TTC549 (cell line): ENCODE results near the gene TENM4.

Experiments used
- FAIRE-seq: peaks from 2 replicates; lab custom pipeline; 2012; peaks lifted over from hg19 to GRCh38; lab: Jason Lieb, UNC

TENM4 gene

DNA sequence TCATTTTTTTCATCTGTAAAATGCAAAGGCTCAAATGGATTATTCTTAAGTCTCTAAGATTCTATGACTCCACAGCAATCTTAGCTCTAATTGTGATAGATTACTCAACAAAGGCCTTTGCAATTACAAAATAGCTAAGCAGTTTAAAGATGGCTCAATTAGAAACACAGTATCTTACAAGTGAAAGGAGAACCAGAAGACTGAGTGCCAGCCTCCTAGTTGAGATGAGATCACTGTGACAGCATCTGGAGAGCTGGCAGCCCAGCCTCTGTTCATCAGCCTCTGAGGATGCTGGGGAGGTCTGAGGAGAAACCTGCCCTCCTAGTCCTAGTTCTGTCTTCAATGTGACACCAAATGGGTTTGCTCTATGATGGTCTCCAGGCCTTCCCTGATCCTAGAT, 707.8 kb downstream of the TENM4 start:
- FAIRE-seq, result no peak

DNA sequence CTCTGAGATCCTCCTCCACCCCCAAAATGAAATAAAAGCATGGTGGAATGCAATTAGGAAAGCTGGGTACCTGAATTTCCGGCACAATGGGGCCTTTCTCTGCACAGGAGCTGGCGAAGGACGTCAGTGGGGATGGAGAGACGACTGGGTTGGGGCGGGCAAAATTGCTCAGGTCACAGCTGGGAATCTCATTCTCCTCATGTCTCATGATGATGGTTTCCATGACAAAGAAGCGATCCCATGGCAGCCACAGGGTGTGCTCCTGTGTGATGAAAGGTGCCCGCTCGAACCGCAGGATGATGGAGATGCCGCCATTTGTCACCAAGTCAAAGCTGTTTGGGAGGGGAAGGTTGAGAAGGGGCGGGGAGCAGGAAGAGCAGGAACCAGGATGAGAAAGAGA, 708.6 kb downstream of the TENM4 start:
- no peak for FAIRE-seq

DNA sequence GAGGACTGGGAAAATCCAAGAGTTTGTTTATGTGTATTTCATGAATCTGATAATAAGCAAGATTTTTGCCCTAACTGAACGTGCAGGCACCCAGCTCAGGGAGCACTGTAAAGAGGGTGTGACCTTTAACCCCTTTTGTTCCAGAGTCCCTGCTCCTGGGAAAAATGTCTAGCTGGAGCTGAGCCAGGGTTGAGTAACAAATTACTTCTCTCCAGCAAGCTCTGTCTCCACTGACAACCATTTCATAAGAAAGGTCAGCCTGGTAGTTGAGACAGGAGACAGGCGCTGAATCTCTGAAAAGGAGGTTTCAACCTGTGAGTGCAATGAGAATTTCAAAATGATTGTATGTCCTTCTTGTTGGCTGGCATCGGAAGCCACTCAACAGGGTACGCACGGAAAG, 709.8 kb downstream of the TENM4 start:
- FAIRE-seq, result no peak

DNA sequence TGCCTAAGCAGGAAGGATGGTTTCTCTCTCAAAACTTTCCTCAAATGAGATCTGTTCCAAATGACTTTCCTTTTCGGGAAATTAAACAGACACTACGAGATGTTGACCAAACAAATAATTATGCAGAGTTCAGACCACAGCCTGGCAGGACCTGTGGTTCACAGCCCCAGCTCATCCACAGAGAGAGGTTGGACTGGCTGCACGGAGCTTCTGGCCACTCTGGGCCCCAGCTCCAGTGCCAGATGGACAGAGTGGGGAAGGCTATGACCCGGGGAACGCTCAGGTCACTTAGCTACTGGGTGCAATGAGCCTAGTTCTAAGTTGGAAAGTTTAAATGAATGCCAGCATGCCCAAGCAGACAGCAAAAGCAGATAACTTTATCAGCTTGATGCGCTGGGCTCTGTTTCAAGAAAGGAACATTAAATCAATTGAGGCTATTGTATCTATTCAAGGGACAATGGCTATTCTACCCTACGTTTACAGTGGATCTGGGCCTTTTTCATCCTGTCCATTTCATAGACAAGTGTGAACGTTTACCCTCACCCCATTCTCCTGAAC, 710.5 kb downstream of the TENM4 start:
- no peak for FAIRE-seq

DNA sequence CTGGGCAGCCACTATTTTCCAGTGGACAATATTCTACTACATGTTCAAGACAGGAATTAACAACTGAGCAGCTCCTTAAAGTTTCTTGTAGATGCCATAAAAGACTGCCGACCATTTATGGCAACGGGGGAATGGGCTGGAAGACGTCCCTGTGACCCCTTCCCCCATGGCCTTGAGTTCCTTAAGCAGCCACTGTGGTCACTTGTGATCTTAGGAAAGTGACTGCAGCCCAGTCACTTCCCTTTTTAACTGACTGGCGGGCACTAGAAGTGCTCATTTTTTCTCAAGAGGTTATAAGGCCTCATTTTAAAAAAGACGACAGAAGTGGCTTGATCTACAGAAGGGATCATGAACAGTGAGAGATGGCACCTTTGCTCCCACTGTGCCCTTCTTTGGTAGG, 713.0 kb downstream of the TENM4 start:
- FAIRE-seq, result no peak

DNA sequence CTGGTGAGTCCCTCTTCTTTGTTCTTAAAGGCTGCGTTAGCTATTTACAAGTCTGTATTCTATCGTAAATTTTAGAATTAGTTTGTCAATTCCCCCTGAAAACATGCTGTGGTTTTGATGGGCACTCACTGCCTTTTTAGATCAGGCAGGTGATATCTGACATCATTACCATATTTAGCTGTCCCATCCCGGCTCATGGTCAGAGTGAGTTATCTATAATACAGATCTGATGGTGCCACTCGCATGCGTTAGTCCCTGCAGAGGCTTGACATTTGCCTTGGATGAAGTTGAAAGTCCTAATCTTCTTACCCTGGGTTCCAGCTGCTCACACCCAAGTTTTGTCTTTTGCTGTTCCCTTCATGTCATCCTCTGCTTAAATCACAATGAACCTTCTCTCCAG, 715.6 kb downstream of the TENM4 start:
- no peak for FAIRE-seq

DNA sequence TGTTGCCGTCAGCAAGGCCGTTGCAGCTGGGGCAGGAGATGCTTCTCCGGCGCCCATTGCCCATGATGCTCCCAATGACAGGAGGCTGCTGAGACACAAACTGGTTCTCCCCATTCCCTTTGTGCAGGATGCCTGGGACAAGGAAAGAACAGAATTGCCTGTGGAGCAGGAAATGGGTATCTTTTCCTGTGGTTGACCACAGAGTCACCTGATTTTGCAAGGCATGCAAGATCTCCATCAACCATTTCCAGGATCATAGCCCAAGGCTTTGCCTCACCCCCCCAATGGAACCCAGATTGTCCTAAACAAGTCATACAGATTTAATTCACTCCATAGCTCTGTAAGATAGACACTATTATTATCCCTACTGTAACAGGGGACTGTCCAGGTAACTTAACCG, 718.0 kb downstream of the TENM4 start:
- no peak for FAIRE-seq

DNA sequence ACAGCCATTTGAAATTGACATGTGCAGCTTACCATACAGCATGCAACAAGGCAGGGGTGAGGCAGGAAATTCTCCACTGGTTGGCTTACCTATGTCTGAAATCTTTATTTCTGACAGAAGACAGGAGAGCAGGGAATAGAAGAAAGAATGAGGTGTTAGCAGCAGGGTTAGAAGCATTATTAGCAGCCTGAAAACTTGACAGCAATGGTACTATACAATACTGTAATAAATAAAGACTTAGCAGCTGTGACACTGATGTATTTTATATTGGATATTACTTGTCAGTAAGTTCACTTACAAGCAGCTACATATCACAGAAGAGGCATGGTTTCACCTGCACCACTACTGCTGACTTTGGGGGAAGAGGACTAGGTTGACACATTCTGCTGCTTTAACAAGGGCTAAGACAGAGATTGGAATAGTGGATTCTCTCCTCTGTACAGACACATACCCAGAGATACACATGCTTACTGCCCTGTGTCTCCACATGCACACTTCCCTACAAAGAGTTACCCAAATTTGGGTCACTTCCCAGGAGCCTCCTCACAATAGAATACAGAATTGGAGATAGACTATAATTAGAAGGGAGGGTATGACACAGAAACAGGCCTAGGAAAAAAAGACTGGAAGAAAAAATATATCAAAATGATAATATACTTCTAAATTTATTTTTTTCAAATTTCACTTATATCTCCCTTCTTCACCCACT, 720.4 kb downstream of the TENM4 start:
- FAIRE-seq, result no peak

DNA sequence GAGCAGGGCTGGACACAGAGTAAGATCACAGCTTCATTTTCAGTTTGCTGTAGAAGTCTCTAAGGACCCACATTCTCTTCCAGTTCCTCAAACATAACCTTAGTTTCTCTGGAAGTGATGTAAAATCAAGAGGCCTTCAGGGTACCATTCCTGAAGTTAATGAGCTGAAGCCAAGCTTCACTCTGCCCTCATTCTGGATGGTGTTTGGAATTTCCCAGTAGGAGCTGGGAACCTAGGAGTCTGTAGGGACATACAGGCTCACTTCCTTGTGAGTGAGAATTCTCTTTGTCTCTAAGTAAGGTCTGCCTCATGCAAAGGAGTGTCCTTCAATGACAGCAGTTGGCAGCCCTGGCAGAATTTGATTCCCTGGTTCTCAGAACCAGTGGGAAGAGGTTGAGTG, 723.8 kb downstream of the TENM4 start:
- no peak for FAIRE-seq

DNA sequence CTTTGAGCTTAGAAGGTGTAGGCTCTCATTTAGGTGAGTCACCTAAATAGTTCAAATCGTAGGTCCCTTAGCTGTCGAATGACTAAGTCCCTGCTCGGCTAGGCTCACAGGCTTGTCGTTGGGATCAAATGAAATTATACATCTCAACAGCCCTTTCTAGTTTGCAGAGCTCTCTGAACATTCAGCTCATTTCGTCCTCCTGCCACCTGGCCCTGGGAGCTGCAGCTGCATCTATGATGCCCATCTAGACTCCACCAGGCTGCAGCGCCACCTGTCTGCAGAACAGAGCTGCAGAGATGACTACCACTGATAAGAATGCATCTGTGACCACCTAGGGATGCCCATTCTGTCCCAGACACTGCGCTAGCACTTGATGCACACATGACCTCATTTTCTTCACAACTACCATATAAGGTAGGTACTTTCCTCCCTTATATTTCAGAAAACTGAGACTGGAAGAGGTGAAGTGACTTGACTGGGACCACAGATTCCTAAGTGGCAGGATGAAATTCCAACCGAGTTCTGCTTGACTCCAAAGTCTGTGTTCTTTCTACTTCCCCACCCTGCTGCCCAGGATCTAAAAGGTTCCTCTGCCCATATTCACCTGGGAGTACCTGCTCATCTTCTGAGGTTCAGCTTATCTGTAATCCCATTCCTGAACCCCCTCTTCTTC, 725.1 kb downstream of the TENM4 start:
- no peak for FAIRE-seq

DNA sequence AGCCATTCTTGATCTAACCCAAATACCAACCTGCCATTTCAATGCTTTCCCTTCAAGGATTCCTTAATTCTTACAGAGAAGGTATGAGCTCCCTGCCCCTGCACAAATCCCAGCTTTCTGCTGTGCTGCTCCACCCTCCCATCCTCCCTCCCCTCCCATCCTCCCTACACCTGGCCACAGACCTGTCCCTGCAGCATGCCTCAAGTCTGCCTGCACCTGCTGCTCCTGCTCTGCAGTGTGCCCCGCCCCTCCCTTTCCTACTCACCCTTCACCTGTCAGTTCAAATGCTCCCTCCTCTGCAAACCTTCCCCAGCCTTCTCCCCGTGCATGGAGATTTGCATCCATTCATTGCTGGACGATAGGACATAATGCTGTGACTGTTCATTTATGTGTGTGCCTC, 726.3 kb downstream of the TENM4 start:
- FAIRE-seq, result no peak

DNA sequence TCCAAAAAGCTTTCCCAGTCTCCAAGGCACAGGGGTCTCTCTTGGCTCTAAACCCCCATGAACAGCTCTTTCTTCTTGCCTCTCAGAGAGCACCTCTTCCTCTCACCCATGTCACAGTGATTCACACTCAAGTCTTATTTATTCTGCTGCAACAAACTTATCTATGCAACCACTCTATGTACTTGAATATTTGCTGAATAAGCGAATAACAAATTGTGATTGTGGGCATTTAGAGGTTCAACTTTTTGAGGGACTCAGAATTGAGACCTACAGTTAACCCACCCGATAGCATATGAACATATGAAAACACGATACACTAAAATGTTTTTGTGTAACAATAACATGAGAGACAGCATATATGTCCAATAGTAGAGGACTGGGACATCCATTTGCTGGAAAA, 729.1 kb downstream of the TENM4 start:
- no peak for FAIRE-seq

DNA sequence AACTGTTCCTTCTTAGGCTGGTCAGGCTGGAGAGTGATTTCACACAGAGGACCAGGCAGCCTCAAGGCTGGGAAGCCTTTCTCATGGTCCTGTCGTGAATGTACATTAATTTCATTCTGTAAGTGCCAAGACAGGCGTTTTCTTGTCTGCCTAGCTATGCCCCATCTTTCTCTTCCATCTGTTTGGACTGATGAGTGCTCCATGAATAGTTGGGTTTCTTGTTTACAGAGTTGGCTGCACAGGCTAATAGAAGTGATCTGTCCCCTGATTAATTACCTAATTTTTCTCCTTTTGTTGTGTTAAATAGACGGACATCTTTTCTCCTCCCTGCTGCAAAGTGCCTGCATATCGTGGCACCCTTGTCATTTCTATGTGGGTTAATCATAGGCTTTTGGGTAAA, 730.4 kb downstream of the TENM4 start:
- no peak for FAIRE-seq

DNA sequence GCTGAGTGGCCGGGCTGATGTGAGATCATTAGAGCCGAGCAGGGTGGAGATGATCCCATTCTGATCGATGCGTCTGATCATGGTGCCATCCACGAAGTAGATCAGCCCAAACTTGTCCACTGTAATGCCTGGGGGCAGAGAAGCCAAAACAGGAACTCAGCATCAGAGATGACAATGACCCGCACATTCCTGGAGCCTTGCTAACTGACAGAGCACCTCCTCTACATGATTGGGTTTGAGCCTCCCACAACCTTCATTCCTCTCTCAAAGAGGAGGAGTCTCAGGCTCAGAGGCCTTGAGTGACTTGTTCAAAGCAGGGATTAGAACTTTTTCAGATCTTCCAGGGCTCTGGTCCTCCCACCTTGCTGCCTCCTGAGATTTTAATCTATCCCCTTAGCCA, 732.4 kb downstream of the TENM4 start:
- FAIRE-seq, result no peak

DNA sequence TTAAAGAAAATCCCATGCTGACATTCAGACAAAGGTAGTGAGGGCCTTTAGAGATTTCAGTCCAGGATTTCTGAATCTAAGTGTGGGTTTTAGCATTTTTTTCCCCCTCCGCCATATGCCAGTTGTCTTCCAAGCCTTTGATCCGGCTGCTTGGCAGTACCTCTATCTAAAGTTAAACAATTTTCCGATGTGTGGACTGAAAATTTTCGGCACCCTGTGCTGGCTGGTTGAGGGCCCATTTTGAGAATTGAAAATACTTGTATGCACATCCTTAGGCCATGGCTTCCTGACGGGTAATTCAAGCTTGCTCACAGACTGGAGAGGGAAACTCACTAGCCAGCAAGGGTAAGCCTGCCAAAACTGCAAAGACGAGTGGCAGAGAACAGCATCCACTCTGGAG, 734.3 kb downstream of the TENM4 start:
- FAIRE-seq, result no peak

DNA sequence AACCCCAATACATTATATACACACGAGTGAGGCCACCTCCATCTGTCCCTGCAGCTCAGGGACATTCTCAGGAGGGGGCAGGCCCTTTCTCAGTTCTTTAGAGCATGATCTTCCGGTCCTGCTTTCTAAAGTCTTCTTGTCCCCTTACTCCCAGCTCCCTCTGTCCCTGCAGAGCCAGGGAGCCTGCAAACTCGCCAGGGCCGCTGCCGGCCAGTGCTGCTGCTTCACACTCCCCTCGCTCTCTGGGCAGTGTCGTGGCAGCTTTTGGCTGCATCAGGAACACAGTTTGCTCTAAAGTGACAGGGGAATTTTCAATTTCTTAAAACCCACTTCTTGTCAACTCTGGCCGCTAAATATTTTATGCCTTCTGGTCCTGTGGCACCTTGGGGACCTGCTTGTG, 736.0 kb downstream of the TENM4 start:
- FAIRE-seq, result no peak

DNA sequence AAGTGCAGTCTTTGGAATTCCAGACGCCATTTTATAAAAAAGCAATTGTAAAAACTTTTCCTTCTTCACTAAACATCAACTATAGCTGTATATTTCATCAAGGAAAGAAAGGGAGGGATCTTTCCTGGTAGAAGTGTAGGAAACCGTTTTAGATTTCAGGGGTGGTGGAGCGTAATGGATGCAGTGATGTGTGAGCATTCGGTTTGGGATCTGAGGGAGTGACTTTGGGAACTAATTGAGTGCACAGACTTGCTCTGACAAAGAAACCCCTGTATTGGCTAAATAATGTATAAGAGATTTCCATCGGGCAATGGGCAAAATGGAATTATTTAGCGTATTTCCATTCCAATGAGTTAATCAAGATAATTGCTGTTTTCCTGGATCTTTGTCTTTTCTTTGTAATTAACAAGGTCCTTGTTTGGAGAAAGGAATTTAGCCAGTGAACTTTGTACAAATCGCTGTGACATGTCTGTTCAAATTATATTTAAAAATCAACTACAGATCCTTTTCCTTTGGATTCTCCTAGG, 741.2 kb downstream of the TENM4 start:
- FAIRE-seq, result no peak

DNA sequence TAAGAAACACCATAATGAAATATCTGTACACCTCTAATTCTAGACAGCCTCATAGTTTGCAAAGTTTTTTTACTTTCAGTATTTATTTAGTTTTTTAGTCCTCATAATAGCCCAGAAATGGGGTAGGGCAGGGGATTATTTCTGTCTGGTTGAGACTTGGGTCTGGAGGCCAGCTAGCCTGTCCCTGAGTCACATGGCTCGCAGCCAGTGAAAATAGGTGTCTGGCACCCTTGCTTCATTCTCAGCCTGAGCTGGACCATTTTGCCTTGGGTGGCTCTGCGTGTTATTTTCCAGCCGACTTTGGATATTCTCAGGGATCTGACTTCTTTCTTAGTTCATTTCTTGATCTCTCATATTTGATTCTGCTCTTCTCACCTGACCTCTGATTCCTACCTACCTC, 742.2 kb downstream of the TENM4 start:
- no peak for FAIRE-seq

DNA sequence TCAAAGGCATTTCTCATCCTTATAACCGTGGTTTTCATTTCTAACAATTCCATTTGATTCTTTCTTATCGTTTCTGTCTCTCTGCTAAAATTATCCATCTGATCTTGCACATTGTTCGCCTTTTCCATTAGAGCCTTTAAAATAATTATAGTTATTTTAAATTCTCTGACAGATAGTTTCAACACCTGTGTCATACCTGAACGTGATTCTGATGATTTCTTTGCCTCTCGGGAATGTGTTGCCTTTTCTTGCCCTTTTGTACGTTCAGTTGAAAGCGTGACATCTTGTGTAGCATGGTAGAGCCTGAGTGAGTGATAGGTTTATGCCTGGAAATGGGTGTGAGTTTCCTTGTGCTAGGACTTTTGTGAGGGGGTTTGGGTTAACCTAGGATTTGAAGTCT, 744.7 kb downstream of the TENM4 start:
- no peak for FAIRE-seq

DNA sequence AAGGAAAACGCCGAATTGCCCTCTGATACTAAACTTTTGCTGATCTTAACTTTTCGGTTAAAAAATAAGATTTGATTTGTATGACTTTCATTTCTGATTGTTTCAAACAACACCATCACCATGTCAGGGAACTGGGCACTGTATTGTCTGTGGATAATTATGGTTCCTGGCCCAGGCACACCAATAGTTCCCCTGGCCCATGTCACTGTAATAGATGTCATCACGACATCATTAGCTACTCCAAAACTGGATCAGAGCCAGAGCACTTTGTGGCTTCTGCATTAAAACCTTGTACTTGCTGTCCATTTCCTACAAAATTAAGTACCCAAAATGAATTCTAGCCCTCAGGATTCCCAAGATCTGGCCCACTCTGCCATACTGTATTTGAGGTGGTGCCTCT, 746.7 kb downstream of the TENM4 start:
- no peak for FAIRE-seq

DNA sequence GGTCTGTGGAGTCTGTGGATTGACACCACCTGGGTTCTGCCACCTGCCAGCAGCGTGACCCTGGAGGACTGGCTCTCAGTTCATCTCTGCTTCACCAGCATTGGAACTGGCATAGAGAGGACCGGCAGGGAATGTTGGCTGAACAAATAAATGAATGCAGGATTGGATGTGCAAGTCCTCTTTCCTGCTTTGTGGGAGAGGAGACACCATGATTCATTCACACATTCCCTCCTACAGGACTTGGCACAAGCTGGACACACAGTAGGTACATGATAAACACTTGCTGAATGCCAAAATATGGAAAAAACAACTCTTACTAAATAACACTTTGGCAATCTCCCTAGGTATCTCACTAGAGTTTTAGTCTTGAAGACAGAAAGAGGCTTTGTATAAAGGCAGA, 749.6 kb downstream of the TENM4 start:
- FAIRE-seq, result no peak

DNA sequence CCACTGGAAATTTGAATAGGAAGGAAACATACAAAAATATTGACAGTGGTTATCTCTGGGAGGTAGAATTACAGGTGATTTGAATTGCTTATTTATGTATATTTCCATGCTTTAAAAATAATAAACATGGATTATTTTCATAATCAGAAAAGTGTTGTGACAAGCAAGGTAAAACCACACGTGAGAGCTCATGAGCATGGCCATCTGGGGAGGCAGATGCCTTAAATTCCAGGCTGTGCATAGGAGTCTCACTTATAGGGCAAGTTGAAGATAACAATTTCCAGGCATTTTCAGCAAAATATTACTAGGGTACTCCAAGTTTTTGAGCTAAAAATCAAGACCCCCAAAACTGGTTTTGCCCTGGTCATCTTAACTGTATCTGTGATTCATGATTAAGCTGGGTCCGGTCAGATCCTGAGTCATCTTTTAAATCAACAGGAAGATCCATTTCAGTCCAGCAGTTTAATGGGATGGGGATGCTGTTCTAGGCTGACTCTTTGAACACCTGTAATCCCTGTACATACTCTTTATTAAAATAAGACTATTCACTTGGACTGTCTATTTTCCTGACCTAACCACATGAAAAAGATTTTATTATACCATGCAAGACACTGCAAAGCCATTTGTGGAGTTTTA, 750.4 kb downstream of the TENM4 start:
- no peak for FAIRE-seq

DNA sequence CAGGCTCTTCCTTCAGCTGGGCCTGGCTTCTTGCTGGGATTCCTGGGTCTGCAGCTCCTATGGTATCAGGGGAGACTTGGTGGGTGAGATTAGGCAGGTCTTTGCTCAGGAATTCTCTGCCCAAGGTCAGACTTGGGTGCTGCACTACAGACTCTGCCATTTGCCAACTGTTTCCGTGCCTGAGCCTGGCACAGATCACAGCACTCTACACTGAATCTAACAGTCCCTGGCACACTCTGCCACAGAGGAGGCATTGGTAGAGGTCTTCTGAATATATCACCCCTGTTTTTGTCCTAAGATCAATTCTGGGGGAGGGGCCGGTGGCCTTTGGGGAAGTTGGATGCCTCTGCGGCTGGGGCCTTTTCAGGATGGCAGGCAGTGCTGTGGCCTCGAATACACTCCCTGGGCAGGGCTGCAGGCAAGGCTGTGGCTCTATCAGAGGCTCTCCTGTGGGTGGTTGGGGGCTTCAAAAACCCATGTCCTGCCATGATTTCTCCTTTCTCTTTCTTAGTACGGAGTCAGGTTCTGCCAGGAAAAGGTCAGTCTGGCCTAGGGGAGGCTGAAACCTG, 751.2 kb downstream of the TENM4 start:
- FAIRE-seq, result no peak
